Measurements from ENCODE around the gene DNAJC18.
"Not testable (repeated sequence)": the region's sequence is repeated elsewhere in the genome, so short reads cannot be mapped to it uniquely, and the experiment has no call there.

Gene DNAJC18

GRCh38 chr5:139402561-139403158 is 36.7 kb downstream of the DNAJC18 start:
- DNase-seq = no peak

GRCh38 chr5:139401546-139401945 is 37.8 kb downstream of the DNAJC18 start:
- DNase-seq = no peak

- no peak for DNase-seq
Measured at GRCh38 chr5:139399501-139400121, 39.7 kb downstream of the DNAJC18 start.

GRCh38 chr5:139397921-139398320 is 41.4 kb downstream of the DNAJC18 start:
- no peak for DNase-seq

GRCh38 chr5:139396691-139397090 is 42.6 kb downstream of the DNAJC18 start:
- no peak for DNase-seq

- DNase-seq = no peak
Measured at GRCh38 chr5:139395844-139396640, 43.3 kb downstream of the DNAJC18 start.

GRCh38 chr5:139394654-139395566 is 44.4 kb downstream of the DNAJC18 start, which contains the start of gene PROB1:
PROB1 (minus strand) TSS chr5:139395104; CDS start chr5:139395081, 23 bp downstream.
- DNase-seq = no peak

GRCh38 chr5:139394123-139394653 is 45.1 kb downstream of the DNAJC18 start:
- DNase-seq = no peak

GRCh38 chr5:139393497-139394122 is 45.7 kb downstream of the DNAJC18 start:
- DNase-seq = no peak

GRCh38 chr5:139392678-139393496 is 46.4 kb downstream of the DNAJC18 start:
- DNase-seq = peak; percentile 52

- no peak for DNase-seq
Measured at GRCh38 chr5:139392324-139392677, 47.0 kb downstream of the DNAJC18 start.

GRCh38 chr5:139391570-139392323 is 47.6 kb downstream of the DNAJC18 start:
- DNase-seq = no peak

GRCh38 chr5:139390639-139391569 is 48.4 kb downstream of the DNAJC18 start:
- no peak for DNase-seq

- DNase-seq = no peak
Measured at GRCh38 chr5:139389701-139390638, 49.4 kb downstream of the DNAJC18 start, which contains the start of gene MZB1. MZB1 (minus strand) TSS chr5:139389913; CDS start chr5:139389856, 57 bp downstream.

- peak; percentile 62 for DNase-seq
Measured at GRCh38 chr5:139388198-139388821, 51.0 kb downstream of the DNAJC18 start.

GRCh38 chr5:139387611-139388197 is 51.6 kb downstream of the DNAJC18 start:
- DNase-seq = no peak

- DNase-seq = not testable (repeated sequence)
Measured at GRCh38 chr5:139386956-139387355, 52.4 kb downstream of the DNAJC18 start.

Measured in NCI-H510A (cell line).